SJSA1 (cell line): ENCODE results near the gene SLAIN2. TPM values are rescaled to one million over a fixed set of nuclear protein-coding genes. Genes with fewer than 3 reads are reported as not detected.
"Not testable (repeated sequence)": the region's sequence is repeated elsewhere in the genome, so short reads cannot be mapped to it uniquely, and the experiment has no call there.

ENCODE experiments used
- DNase-seq, 2 experiments: peaks; one replicate each; pipeline ENCODE4 v3.0.0-alpha.2; 2015 to 2020; ENCODE audit warnings: low spot score in 2 of 2, low read depth in 1 of 2
- H3K27ac ChIP-seq: fragments of 250-450 bp; sonication (Bioruptor Pico); 2 replicates; pipeline ENCODE4 v1.5.1; 2020; ENCODE audit warnings: mild to moderate bottlenecking, moderate library complexity
- H3K27me3 ChIP-seq: fragments of 250-450 bp; sonication (Bioruptor Pico); replicated peaks from 2 replicates; pipeline ENCODE4 v1.5.1; 2020; ENCODE audit warnings: mild to moderate bottlenecking, moderate library complexity
- H3K36me3 ChIP-seq: fragments of 250-450 bp; sonication (Bioruptor Pico); 2 replicates; pipeline ENCODE4 v1.5.1; 2020; ENCODE audit warnings: mild to moderate bottlenecking
- H3K4me1 ChIP-seq: fragments of 250-450 bp; sonication (Bioruptor Pico); replicated peaks from 2 replicates; pipeline ENCODE4 v1.6.1; 2021; ENCODE audit warnings: mild to moderate bottlenecking
- H3K4me3 ChIP-seq: fragments of 250-450 bp; sonication (Bioruptor Pico); 2 replicates; pipeline ENCODE4 v1.5.1; 2020; ENCODE audit warnings: mild to moderate bottlenecking
- H3K9me3 ChIP-seq: fragments of 250-450 bp; sonication (Bioruptor Pico); replicated peaks from 2 replicates; pipeline ENCODE4 v1.5.1; 2020; ENCODE audit warnings: mild to moderate bottlenecking
- total RNA-seq: library from RNA; depleted of rRNA; stranded (reverse); fragments of >200 nt; shearing (Covaris generic); gene quantifications from 2 replicates; pipeline ENCODE4 v1.2.3, GENCODE V29; 2014; rRNA removed

The SLAIN2 gene
- total RNA-seq: 9.0 and 40.1 TPM in 2 replicates

DNA sequence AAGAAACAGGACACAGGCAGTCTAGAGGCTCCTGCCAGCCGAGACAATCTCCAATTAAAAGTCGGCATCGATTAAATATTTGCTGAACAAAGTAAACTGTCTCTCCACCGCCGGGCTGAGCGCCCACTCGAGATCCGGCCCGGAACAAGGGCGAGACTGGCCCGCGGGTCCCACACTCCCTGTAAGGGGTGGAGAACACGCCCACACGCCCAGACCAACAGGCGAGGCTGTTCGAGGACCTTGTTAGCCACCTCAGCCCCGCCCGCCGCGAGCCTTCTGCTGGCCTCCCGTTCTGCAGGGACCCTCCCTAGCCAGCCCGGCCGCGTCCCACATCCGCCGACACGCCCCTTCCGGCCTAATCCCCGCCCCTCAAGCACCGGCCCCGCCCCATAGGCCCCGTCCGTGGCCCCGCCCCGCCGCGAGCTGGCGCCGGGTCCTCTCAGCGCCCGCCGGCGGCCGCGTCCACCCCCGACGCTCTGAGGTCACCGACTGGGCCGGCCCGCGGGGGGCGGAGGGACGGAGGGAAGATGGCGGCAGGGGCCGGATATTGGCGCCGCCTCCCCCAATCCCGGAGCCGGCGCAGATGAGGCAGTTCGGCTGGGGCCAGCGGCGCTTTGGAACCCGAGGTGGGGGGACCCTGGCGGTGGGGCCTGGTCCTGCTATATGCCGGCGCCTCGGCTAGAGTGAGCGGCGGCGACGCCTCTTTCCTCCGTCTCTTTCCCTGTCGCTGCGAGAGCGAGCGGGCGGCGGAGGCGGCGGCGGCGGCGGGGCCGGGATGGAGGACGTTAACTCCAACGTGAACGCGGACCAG lies at the start of gene SLAIN2:
Gene SLAIN2, plus strand, starts transcription at position 565 of the 811 bp plus-strand sequence. Its CDS starts 211 bp downstream, at position 776.
- H3K4me1 ChIP-seq: peaks cover 33% of the 10 kb centered on the region
- H3K27me3 ChIP-seq: no peaks in the 10 kb centered on the region
- H3K36me3 ChIP-seq: peaks cover 9% of the 10 kb centered on the region
- H3K27ac ChIP-seq: peak within 1 kb of the TSS; percentile 95
- H3K9me3 ChIP-seq: no peaks in the 10 kb centered on the region; the same call in 1 of the 2 replicates
- peak; percentile 87 to 97 for DNase-seq
- peak within 1 kb of the TSS; percentile 91 for H3K4me3 ChIP-seq

DNA sequence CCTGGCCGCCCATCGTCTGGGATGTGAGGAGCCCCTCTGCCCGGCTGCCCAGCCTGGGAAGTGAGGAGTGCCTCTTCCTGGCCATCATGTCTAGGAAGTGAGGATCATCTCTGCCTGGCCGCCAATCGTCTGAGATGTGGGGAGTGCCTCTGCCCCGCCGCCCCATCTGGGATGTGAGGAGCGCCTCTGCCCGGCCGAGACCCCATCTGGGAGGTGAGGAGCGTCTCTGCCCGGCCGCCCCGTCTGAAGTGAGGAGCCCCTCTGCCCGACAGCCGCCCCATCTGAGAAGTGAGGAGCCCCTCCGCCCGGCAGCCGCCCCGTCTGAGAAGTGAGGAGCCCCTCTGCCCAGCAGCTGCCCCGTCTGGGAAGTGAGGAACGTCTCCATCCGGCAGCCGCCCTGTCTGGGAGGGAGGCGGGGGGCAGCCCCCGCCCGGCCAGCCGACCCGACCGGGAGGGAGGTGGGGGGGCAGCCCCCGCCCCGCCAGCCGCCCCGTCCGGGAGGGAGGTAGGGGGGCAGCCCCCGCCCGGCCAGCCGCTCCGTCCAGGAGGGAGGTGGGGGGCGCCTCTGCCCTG lies 49.0 kb upstream of the SLAIN2 start:
- H3K27ac ChIP-seq, H3K36me3 ChIP-seq, H3K9me3 ChIP-seq, H3K4me3 ChIP-seq, DNase-seq, H3K4me1 ChIP-seq, H3K27me3 ChIP-seq: not testable (repeated sequence)

DNA sequence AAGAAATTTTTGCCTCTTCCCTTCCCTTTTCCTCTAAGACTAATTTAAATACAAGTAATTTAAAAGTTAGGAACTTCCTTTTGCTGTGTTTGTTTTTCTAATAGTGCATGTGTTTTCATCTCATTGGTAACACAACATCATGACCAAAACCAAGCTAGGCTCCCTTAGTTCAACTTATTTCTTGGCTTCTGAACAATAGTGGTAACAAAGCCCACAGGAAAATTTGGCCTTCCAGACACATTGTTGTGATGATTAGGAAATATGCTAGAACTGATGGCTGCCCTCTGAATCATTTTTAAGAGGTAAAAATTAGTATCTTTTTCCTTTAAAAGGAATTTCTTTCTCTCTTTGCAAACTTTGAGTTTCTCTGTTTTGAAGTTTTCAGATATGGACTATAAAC lies 46.2 kb upstream of the SLAIN2 start:
- Histone ChIP-seq H3K4me3 (no peak overlapping the region), H3K27ac (no peak overlapping the region), H3K27me3 (no peaks in the 10 kb centered on the region), H3K4me1 (no peaks in the 10 kb centered on the region), H3K9me3 (no peaks in the 10 kb centered on the region), H3K36me3 (no peaks in the 10 kb centered on the region)
- DNase-seq: no peak

DNA sequence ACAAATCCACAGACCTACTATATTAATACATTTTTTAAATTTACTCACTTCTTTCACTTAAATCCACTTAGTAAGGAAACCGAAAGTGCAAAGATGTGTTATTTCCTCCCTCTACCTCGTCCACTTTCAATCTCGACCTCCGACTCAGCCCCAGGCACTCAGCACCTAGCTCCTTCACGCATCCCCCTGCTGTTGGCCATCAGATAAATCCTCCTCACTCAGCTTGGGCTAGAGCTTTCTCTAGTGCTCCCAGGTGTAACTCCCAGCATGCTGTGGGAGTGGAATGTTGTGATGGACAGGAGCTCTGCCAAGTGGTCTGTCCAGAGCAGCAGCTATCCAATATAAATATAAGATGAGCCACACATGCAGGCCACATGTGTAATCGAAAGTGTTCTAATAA lies 45.0 kb upstream of the SLAIN2 start:
- H3K36me3 ChIP-seq: no peaks in the 10 kb centered on the region
- H3K4me3 ChIP-seq: no peak overlapping the region
- H3K4me1 ChIP-seq: no peaks in the 10 kb centered on the region
- no peak for DNase-seq
- no peaks in the 10 kb centered on the region for H3K27me3 ChIP-seq
- H3K27ac ChIP-seq: no peak overlapping the region
- H3K9me3 ChIP-seq: no peaks in the 10 kb centered on the region

DNA sequence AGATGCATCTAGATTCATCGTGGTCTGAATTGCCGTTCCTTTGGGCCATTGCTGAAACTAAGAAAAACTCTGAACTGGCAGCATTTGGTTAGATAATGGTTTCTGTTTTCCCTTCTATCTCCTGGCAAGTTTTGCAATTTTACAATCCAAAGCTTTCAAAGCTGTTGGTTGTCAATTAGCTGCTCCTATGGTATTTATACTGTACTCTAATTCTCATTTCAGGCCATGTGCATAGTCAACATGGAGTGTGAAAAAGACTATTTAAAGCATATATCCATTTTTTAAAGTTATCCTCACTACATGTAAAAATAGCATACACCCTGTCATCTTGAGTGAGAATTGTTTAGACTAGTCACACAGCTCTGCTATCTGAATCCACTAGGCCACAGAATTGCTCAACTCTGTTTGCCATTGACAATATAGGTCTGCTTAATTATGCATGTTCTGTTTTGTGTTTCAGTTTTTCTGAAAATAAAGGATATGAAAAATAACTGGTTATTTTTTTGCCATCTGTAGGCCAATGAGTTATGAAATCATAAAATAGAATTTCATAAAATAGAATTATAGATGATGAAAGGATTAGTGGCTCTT lies 44.0 kb upstream of the SLAIN2 start:
- DNase-seq: no peak
- H3K36me3 ChIP-seq: no peaks in the 10 kb centered on the region
- H3K4me3 ChIP-seq: no peak overlapping the region
- H3K4me1 ChIP-seq: no peaks in the 10 kb centered on the region
- no peak overlapping the region for H3K27ac ChIP-seq
- no peaks in the 10 kb centered on the region for H3K9me3 ChIP-seq
- no peaks in the 10 kb centered on the region for H3K27me3 ChIP-seq

DNA sequence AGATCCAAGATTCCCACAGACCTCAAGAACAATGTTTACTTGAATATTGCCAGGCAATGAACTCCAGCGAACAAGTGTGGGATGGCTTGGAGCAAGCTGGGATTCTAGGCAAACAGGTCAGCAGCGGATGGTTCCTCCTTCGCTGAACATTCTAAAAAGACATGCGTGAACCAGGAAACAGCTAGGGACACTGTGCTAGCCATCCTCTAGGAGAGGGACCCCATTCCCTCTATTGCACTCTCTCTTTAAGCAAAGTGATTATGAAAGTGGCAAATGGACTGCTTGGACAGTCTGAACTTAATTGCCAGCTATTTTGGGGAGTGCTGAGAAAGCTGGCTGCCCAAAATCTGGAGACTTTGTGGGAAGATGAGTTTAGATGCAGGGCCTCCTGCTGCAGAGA lies 41.8 kb upstream of the SLAIN2 start:
- Histone ChIP-seq H3K36me3 (no peaks in the 10 kb centered on the region), H3K27ac (no peak overlapping the region), H3K4me3 (no peak overlapping the region), H3K27me3 (no peaks in the 10 kb centered on the region), H3K4me1 (no peaks in the 10 kb centered on the region), H3K9me3 (no peaks in the 10 kb centered on the region)
- no peak for DNase-seq

DNA sequence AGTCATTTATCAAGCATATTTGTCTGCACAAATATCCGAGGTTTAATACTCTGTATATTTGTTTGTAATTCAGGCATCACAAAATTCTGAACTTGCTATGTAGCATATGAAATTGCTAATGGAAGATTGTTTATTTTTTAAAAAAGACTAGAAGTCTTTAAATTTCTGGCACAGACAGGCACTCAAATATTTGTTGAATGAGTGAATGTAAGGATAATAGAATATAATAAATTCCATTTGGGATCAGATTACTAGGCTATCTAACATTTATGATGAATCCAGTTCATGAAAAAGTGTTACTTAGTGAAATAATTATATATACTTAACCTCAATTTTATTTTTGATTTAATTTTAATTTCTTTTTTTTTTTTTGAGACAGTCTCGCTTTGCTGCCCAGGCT lies 41.3 kb upstream of the SLAIN2 start:
- H3K4me1 ChIP-seq: no peaks in the 10 kb centered on the region
- H3K4me3 ChIP-seq: no peak overlapping the region
- H3K27ac ChIP-seq: no peak overlapping the region
- no peaks in the 10 kb centered on the region for H3K27me3 ChIP-seq
- no peaks in the 10 kb centered on the region for H3K36me3 ChIP-seq
- no peaks in the 10 kb centered on the region for H3K9me3 ChIP-seq
- DNase-seq: no peak

DNA sequence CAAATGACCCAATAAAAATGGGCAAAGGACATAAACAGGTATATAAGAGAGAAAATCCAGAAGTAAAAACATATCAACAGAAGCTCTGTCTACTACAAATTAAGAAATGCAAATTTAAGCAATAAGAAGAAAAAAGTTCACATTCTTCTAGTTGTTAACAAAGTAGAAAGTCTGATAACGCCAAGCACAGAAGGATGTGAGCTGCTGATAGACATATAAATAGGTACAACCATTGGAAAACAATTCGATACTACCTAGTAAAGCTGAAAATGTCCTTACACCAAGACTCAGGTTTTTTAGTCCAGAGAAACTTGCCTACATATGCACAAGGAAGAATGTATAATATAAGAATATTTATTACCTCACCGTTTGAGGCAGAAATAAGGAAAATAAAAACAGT lies 35.8 kb upstream of the SLAIN2 start:
- DNase-seq: no peak
- H3K9me3 ChIP-seq: no peaks in the 10 kb centered on the region
- H3K27ac ChIP-seq: no peak overlapping the region
- no peaks in the 10 kb centered on the region for H3K36me3 ChIP-seq
- H3K4me3 ChIP-seq: no peak overlapping the region
- no peaks in the 10 kb centered on the region for H3K27me3 ChIP-seq
- H3K4me1 ChIP-seq: no peaks in the 10 kb centered on the region

DNA sequence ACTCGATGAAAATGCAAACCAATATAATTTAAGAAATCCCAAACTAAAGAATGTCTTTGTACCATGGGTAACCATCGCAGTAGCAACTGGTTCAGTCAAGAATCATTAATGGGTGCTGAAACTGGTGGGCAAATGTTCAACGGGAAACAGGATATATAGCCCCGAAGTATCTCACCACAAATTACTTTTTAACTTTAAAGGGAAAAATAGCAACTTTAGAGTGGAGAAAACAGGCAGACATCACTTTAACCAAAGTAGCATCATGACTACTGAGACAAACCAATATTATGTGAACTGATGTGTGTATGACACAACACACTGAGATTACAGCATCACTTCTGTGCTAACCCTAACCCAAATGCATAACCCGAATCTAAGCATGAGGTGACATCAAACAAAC lies 33.8 kb upstream of the SLAIN2 start:
- H3K27ac ChIP-seq: no peak overlapping the region
- H3K27me3 ChIP-seq: no peaks in the 10 kb centered on the region
- no peaks in the 10 kb centered on the region for H3K36me3 ChIP-seq
- no peaks in the 10 kb centered on the region for H3K9me3 ChIP-seq
- DNase-seq: no peak
- H3K4me3 ChIP-seq: no peak overlapping the region
- no peaks in the 10 kb centered on the region for H3K4me1 ChIP-seq

DNA sequence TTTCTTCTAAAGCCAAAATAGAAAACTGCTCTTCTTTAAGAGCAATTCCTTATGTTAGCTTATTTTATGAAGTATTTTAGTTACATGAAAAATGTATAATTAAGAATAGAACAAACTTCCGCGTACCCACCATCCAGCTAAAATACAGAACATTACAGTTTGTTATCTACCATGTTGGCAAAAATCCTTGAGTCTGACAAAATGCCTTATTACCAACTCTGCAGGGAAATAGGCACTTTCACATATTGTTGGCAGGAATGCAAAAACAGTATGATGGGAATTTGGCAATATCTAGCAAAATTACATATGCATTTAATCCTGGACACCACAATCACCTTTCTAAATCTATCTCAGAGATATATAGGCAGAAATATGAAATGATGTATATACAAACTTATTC lies 32.4 kb upstream of the SLAIN2 start:
- DNase-seq: no peak
- H3K4me1 ChIP-seq: no peaks in the 10 kb centered on the region
- no peaks in the 10 kb centered on the region for H3K27me3 ChIP-seq
- H3K27ac ChIP-seq: no peak overlapping the region
- no peaks in the 10 kb centered on the region for H3K9me3 ChIP-seq
- no peaks in the 10 kb centered on the region for H3K36me3 ChIP-seq
- no peak overlapping the region for H3K4me3 ChIP-seq

DNA sequence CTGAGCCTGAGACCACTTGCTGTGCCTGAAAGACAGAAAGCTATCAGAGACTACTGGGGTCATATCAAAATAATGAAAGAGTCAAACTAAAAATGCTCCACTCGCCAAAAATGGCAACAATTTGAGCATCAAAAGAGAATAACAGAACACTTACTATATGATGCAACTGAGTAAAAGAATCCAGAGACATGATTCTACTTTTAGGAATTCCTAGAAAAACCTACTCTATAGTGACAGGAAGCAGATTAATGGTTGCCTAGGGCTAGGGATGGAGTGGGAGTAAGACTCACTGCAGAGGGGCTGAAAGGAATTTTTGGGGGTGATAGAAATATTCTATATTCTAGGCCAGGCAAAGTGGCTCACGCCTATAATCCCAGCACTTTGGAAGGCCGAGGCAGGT lies 29.4 kb upstream of the SLAIN2 start:
- no peaks in the 10 kb centered on the region for H3K27me3 ChIP-seq
- H3K27ac ChIP-seq: no peak overlapping the region
- no peak for DNase-seq
- no peaks in the 10 kb centered on the region for H3K9me3 ChIP-seq
- H3K36me3 ChIP-seq: no peaks in the 10 kb centered on the region
- H3K4me3 ChIP-seq: no peak overlapping the region
- no peaks in the 10 kb centered on the region for H3K4me1 ChIP-seq

DNA sequence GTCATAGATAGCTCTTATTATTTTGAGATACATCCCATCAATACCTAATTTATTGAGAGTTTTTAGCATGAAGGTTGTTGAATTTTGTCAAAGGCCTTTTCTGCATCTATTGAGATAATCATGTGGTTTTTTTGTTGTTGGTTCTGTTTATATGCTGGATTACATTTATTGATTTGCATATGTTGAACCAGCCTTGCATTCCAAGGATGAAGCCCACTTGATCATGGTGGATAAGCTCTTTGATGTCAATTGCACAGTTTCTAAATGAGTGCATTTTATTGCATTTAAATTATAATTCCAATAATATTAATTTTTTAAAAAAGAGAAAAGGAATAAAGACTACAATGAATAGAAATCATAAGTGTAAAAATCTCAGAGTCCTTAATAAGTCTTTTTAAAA lies 26.6 kb upstream of the SLAIN2 start:
- DNase-seq, H3K4me1 ChIP-seq, H3K9me3 ChIP-seq, H3K4me3 ChIP-seq, H3K27ac ChIP-seq, H3K27me3 ChIP-seq, H3K36me3 ChIP-seq: not testable (repeated sequence)

DNA sequence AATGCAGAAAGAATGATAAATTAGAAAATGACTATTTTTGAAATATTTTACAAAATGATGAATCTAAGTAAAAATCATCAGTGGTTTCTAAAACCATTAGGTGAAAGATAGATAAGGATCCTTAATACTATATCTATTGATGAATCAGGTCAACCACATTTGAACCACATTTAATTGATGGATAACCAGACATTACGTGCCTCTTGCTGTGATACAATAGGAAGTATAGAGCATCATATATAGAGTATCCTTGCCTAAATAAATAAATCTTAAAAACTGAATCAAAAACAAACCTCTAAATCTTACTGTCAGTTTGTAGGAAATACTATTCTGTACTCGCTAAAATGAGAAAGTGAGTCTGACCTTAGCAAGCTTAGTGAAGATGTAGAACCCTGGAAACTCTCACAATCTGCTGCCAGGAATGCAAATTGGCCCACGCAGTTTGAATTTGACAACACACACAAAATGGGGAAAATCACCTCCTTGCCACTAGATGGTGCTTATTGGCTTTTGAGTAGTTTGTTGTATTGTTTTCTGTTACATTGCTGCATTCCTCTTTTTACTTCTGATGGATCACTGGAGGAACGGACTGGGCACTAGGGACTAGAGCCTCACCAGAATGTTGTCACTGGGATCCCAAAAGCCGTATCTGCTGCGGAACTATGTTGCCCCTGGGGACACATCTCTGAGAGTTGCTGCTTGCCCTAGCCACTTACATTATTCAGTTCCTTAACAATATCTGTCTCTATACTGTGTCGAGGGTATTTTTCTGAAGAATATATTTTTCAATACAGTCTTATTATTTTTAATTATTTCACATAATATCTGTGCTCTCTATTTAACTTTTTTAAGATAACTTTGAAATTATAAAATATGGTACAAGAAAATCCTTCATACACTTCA lies 25.4 kb upstream of the SLAIN2 start:
- no peak overlapping the region for H3K27ac ChIP-seq
- no peaks in the 10 kb centered on the region for H3K27me3 ChIP-seq
- H3K36me3 ChIP-seq: no peaks in the 10 kb centered on the region
- H3K9me3 ChIP-seq: no peaks in the 10 kb centered on the region
- H3K4me1 ChIP-seq: no peaks in the 10 kb centered on the region
- DNase-seq: peak in 1 of 2 experiments; percentile 48
- H3K4me3 ChIP-seq: no peak overlapping the region
